ENCODE data around the gene AGBL4. TPM values are rescaled to one million over a fixed set of nuclear protein-coding genes. Genes with fewer than 3 reads are reported as not detected.

The AGBL4 gene
- polyA plus RNA-seq, 1 donor (not counting 4 experiments of a cell fraction or from before 2014, with no cell fraction given): not detected

DNA sequence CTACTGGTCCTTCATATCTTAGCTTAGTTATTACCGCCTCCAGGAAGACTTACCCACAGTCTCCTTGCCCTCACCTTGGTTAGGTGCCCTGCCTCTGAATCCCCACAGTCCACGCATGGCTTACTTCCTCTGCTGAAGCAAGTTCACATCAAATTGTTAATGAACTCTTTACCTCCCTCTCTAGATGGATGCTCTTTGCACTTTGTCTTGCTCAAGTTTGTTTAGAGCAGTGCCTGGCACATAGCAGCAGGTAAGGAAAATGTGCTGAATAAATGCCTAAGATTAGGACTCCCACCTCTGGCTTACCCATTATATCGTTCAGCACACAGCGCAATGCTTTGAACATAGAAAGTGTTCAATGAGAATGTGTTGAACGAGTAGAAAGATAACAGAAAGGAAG is 1337.6 kb downstream of the AGBL4 start:
- no peaks in the 10 kb centered on the region for H4K20me1 ChIP-seq (ENCODE audit: control insufficient read depth, extremely low read depth, insufficient read depth, low read length)
- H3K27me3 ChIP-seq (ENCODE audit: control insufficient read depth, extremely low read depth, insufficient read depth, low read length): no peaks in the 10 kb centered on the region
- H3K9ac ChIP-seq (ENCODE audit: control insufficient read depth, extremely low read depth, insufficient read depth, low read length): no peak overlapping the region
- H3K36me3 ChIP-seq (ENCODE audit: control insufficient read depth in 2 of 2, extremely low read depth in 1 of 2, insufficient read depth in 2 of 2, low read length in 2 of 2): no peaks in the 10 kb centered on the region
- H3K4me1 ChIP-seq (ENCODE audit: control insufficient read depth, extremely low read depth, insufficient read depth, low read length): peaks cover 4% of the 10 kb centered on the region
- H3K4me3 ChIP-seq (ENCODE audit: control insufficient read depth in 2 of 3, extremely low read depth in 1 of 3, insufficient read depth in 2 of 3, low read depth in 1 of 3, low read length in 3 of 3): no peak overlapping the region
- TF ChIP-seq EZH2 (IDR thresholded peaks at IDR 0.05; ENCODE audit: low read length) (no peak), CTCF (optimal IDR thresholded peaks at IDR 0.05 in 1 of 3, IDR thresholded peaks at IDR 0.05 in 1 of 3, conservative IDR thresholded peaks at IDR 0.05 in 1 of 3; ENCODE audit: extremely low read depth in 1 of 3, insufficient read depth in 2 of 3, low read length in 3 of 3) (no peak)
- DNase-seq (ENCODE audit: low read depth, low spot score): no peak
- no peak overlapping the region for H3K4me2 ChIP-seq (ENCODE audit: control insufficient read depth, extremely low read depth, insufficient read depth, low read depth, low read length)
- no peak overlapping the region for H2AFZ ChIP-seq (ENCODE audit: control insufficient read depth, low read length)
- H3K9me1 ChIP-seq (ENCODE audit: control insufficient read depth, extremely low read depth, insufficient read depth, low read length): no peaks in the 10 kb centered on the region
- no peak overlapping the region for H3K27ac ChIP-seq (ENCODE audit: control insufficient read depth, insufficient read depth, low read length)
- FAIRE-seq: no peak
- no peaks in the 10 kb centered on the region for H3K79me2 ChIP-seq (ENCODE audit: control insufficient read depth, insufficient read depth, low read length)
- H3K9me3 ChIP-seq (ENCODE audit: control insufficient read depth, low read depth, low read length): no peaks in the 10 kb centered on the region
- dilution Hi-C loops (cut with MboI; ENCODE audit: extremely low pct_ligation_motif_present, low sequenced_read_pairs): no loop called here

DNA sequence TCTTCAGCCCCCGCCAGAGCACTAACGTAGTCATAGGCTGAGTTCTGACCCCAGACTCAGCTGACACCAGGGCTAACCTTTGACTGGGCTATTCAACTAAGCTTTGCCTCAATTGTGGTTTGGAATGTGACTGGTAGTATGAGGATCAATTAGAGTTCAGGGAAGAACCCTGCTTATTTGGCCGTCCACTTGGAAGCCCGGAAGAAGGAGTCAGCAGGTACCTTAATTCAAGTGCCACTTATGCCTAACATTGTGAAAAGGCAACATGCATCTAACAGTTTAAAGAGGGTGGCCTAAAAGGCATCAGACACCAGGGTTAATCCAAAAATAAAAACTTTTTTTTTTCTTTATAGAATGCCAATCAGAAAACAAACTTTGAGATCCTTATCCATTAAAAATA is 1339.4 kb downstream of the AGBL4 start:
- H3K9me3 ChIP-seq (ENCODE audit: control insufficient read depth, low read depth, low read length): no peaks in the 10 kb centered on the region

More for the DNA sequence above, 1339.4 kb downstream of the AGBL4 start:
- H3K27me3 ChIP-seq (ENCODE audit: control insufficient read depth, extremely low read depth, insufficient read depth, low read length): no peaks in the 10 kb centered on the region
- FAIRE-seq (no peak), DNase-seq (ENCODE audit: low read depth, low spot score) (no peak)
- dilution Hi-C loops (cut with MboI; ENCODE audit: extremely low pct_ligation_motif_present, low sequenced_read_pairs): no loop called here
- no peaks in the 10 kb centered on the region for H3K79me2 ChIP-seq (ENCODE audit: control insufficient read depth, insufficient read depth, low read length)
- H3K27ac ChIP-seq (ENCODE audit: control insufficient read depth, insufficient read depth, low read length): no peak overlapping the region
- H4K20me1 ChIP-seq (ENCODE audit: control insufficient read depth, extremely low read depth, insufficient read depth, low read length): no peaks in the 10 kb centered on the region
- H3K9ac ChIP-seq (ENCODE audit: control insufficient read depth, extremely low read depth, insufficient read depth, low read length): no peak overlapping the region
- H3K4me2 ChIP-seq (ENCODE audit: control insufficient read depth, extremely low read depth, insufficient read depth, low read depth, low read length): no peak overlapping the region
- H3K4me3 ChIP-seq (ENCODE audit: control insufficient read depth in 2 of 3, extremely low read depth in 1 of 3, insufficient read depth in 2 of 3, low read depth in 1 of 3, low read length in 3 of 3): no peak overlapping the region
- no peak overlapping the region for H2AFZ ChIP-seq (ENCODE audit: control insufficient read depth, low read length)
- no peaks in the 10 kb centered on the region for H3K9me1 ChIP-seq (ENCODE audit: control insufficient read depth, extremely low read depth, insufficient read depth, low read length)
- H3K4me1 ChIP-seq (ENCODE audit: control insufficient read depth, extremely low read depth, insufficient read depth, low read length): peaks cover 4% of the 10 kb centered on the region
- TF ChIP-seq CTCF (optimal IDR thresholded peaks at IDR 0.05 in 1 of 3, IDR thresholded peaks at IDR 0.05 in 1 of 3, conservative IDR thresholded peaks at IDR 0.05 in 1 of 3; ENCODE audit: extremely low read depth in 1 of 3, insufficient read depth in 2 of 3, low read length in 3 of 3) (no peak), EZH2 (IDR thresholded peaks at IDR 0.05; ENCODE audit: low read length) (no peak)
- H3K36me3 ChIP-seq (ENCODE audit: control insufficient read depth in 2 of 2, extremely low read depth in 1 of 2, insufficient read depth in 2 of 2, low read length in 2 of 2): no peaks in the 10 kb centered on the region

Data from keratinocyte (primary cell).